Kidney (tissue), 14 donors: ENCODE measurements around the gene PRKCQ. TPM values are rescaled to one million over a fixed set of nuclear protein-coding genes. Genes with fewer than 3 reads are reported as not detected.
"Not testable (repeated sequence)": the region's sequence is repeated elsewhere in the genome, so short reads cannot be mapped to it uniquely, and the experiment has no call there.

Experiments used
- DNase-seq, 5 donors: peaks; one replicate each; pipeline ENCODE4 v3.0.0-alpha.2; 2013 to 2020
- FAIRE-seq: peaks from 2 replicates; lab custom pipeline; 2012; peaks lifted over from hg19 to GRCh38; lab: Jason Lieb, UNC
- H3K27ac ChIP-seq, 2 donors: one replicate each; pipeline ENCODE4 v1.7.0; 2013; ENCODE audit warnings: low read depth in 2 of 2, low read length in 2 of 2, inconsistent platforms in 1 of 2
- H3K27me3 ChIP-seq: one replicate; pipeline ENCODE4 v1.7.1; 2013; ENCODE audit warnings: low read length, inconsistent platforms; ENCODE audit not compliant: control insufficient read depth, insufficient read depth
- H3K36me3 ChIP-seq, 3 donors: one replicate each; pipeline versions ENCODE4 v1.7.0 to v1.7.1; 2013; ENCODE audit warnings: low read length in 3 of 3, control low read depth in 1 of 3, inconsistent platforms in 1 of 3; ENCODE audit not compliant: insufficient read depth in 3 of 3, control insufficient read depth in 2 of 3
- H3K4me1 ChIP-seq, 3 donors: one replicate each; pipeline versions ENCODE4 v1.7.0 to v1.7.1; 2013; ENCODE audit warnings: low read length in 3 of 3, inconsistent platforms in 1 of 3, low read depth in 1 of 3; ENCODE audit not compliant: control insufficient read depth in 2 of 3, insufficient read depth in 2 of 3
- H3K4me3 ChIP-seq, 3 donors: one replicate each; pipeline versions ENCODE4 v1.7.0 to v1.8.1; 2013; ENCODE audit warnings: low read length in 3 of 3, control low read depth in 1 of 3, inconsistent platforms in 1 of 3
- H3K9ac ChIP-seq, 3 donors: one replicate each; pipeline versions ENCODE4 v1.7.0 to v1.7.1; 2013; ENCODE audit warnings: low read length in 3 of 3, control low read depth in 1 of 3, inconsistent platforms in 1 of 3
- H3K9me3 ChIP-seq, 3 donors: one replicate each; pipeline versions ENCODE4 v1.7.0 to v1.7.1; 2013; ENCODE audit warnings: low read length in 3 of 3, control low read depth in 1 of 3, inconsistent platforms in 1 of 3; ENCODE audit not compliant: control insufficient read depth in 2 of 3, insufficient read depth in 1 of 3
- CTCF ChIP-seq: IDR thresholded peaks from 3 replicates; pipeline ENCODE4 v1.5.1; 2012; ENCODE audit warnings: mild to moderate bottlenecking, moderate library complexity, borderline replicate concordance; ENCODE audit not compliant: insufficient read depth; ENCODE audit errors: extremely low read depth
- intact Hi-C: fragments of 100-400 bp; cut with DNase I; formaldehyde crosslinking; loops from one replicate; pipeline ENCODE4 v1.11.1; 2022
- polyA plus RNA-seq: library from polyadenylated mRNA; stranded (reverse); fragments of 350-450 nt; fragmentation: Illumina TruSeq; extraction: RNeasy Lipid Tissue Mini Kit (QIAGEN cat#74804); gene quantifications from one replicate; pipeline ENCODE4 v1.2.3, GENCODE V29; 2014; ENCODE audit warnings: low read depth, low replicate concordance; ENCODE audit not compliant: insufficient read depth
- total RNA-seq: library from RNA; stranded (reverse); fragmentation: NEBNext Ultra II Directional; extraction: Animal tissue kit (Norgen Biotek cat#: 25700); gene quantifications from one replicate; pipeline ENCODE4 v1.2.1, GENCODE V29; 2021
- donor health status: control.
- donor health status: control.
- donor health status: control.
- donor health status: control.
- donor health status: control.
- donor health status: DM: yes; HTN: yes; CAD: no.
- donor health status: Normal renal cell carcinoma (clear cell type).

Gene PRKCQ
- total and polyA plus RNA-seq, 2 donors from 2014 or later: 6.1 to 17.5 TPM

- no peak for DNase-seq
- intact Hi-C loops: no loop called here
- no peak for TF ChIP-seq CTCF
- Histone ChIP-seq H3K27ac (peak overlapping the region; percentile 43 to 67), H3K9me3 (peaks cover 0 to 5% (median 0%) of the 10 kb centered on the region in 3 donors), H3K4me1 (peaks cover 0 to 7% (median 3%) of the 10 kb centered on the region in 3 donors), H3K36me3 (no peaks in the 10 kb centered on the region), H3K9ac (no peak overlapping the region), H3K27me3 (no peaks in the 10 kb centered on the region), H3K4me3 (no peak overlapping the region)
- FAIRE-seq: no peak
These were observed 196.8 kb downstream of the PRKCQ start for GRCh38 chr10:6383096-6383812.

- no peak overlapping the region for H3K4me3 ChIP-seq
- peaks cover 0 to 5% (median 0%) of the 10 kb centered on the region in 3 donors for H3K9me3 ChIP-seq
- H3K27me3 ChIP-seq: no peaks in the 10 kb centered on the region
- intact Hi-C loops: no loop called here
- H3K9ac ChIP-seq: no peak overlapping the region
- H3K36me3 ChIP-seq: no peaks in the 10 kb centered on the region
- no peak for TF ChIP-seq CTCF
- no peak for DNase-seq
- H3K27ac ChIP-seq: peak overlapping the region in 1 of 2 donors; percentile 67
- no peak for FAIRE-seq
- peaks cover 0 to 7% (median 3%) of the 10 kb centered on the region in 3 donors for H3K4me1 ChIP-seq
These were observed 198.0 kb downstream of the PRKCQ start for GRCh38 chr10:6382081-6382480.

- DNase-seq, H3K9ac ChIP-seq, intact Hi-C loops, H3K4me1 ChIP-seq, H3K4me3 ChIP-seq, H3K36me3 ChIP-seq, H3K27ac ChIP-seq, FAIRE-seq, H3K9me3 ChIP-seq, H3K27me3 ChIP-seq: not testable (repeated sequence)
These were observed 199.6 kb downstream of the PRKCQ start for GRCh38 chr10:6380478-6380877.

- no peak for TF ChIP-seq CTCF
- no peak overlapping the region for H3K9ac ChIP-seq
- DNase-seq (no peak), FAIRE-seq (no peak)
- H3K36me3 ChIP-seq: no peaks in the 10 kb centered on the region
- no peaks in the 10 kb centered on the region for H3K27me3 ChIP-seq
- H3K4me1 ChIP-seq: peaks cover 0 to 7% (median 3%) of the 10 kb centered on the region in 3 donors
- no peak overlapping the region for H3K27ac ChIP-seq
- peaks cover 0 to 5% (median 0%) of the 10 kb centered on the region in 3 donors for H3K9me3 ChIP-seq
- intact Hi-C loops: no loop called here
- H3K4me3 ChIP-seq: no peak overlapping the region
These were observed 200.9 kb downstream of the PRKCQ start for GRCh38 chr10:6379015-6379776.
